Melanocyte of skin (primary cell): ENCODE data around the gene HYAL2. TPM values are rescaled to one million over a fixed set of nuclear protein-coding genes. Genes with fewer than 3 reads are reported as not detected.

Source experiments
- total RNA-seq, 2 donors: library from RNA; depleted of rRNA; stranded (reverse); fragments of >200 nt; gene quantifications; 2 replicates each; pipeline ENCODE4 v1.2.3, GENCODE V29; 2012

HYAL2 gene
- total RNA-seq, 2 donors, result 47.1 to 53.6 TPM

Other genes starting within 250 kb of the HYAL2 start
- gene RBM5, start 233.8 kb downstream of the HYAL2 start, total RNA-seq, result 100 to 1,000 TPM; 125 to 126 TPM
- gene SEMA3F, start 167.4 kb downstream of the HYAL2 start, total RNA-seq, result under 1 TPM in 1 of 2 donors, not detected in 1; under 0.01 TPM
- gene GNAT1, start 131.1 kb downstream of the HYAL2 start, total RNA-seq, result not detected
- gene SLC38A3, start 117.5 kb downstream of the HYAL2 start, total RNA-seq, result not detected
- gene GNAI2, start 86.5 kb downstream of the HYAL2 start, total RNA-seq, result 100 to 1,000 TPM; 195 to 230 TPM
- 1 to 10 TPM; 3.8 to 5.3 TPM for gene SEMA3B, start 53.6 kb downstream of the HYAL2 start, total RNA-seq
- gene LSMEM2, start 43.7 kb downstream of the HYAL2 start, total RNA-seq, result not detected
- 100 to 1,000 TPM in 1 of 2 donors, 10 to 100 TPM in 1; 63.7 to 120 TPM for gene IFRD2, start 30.3 kb downstream of the HYAL2 start, total RNA-seq
- 1 to 10 TPM; 5.2 to 6.0 TPM for gene HYAL3, start 23.3 kb downstream of the HYAL2 start, total RNA-seq
- 1 to 10 TPM; 4.7 to 5.9 TPM for gene NAA80, start 23.3 kb downstream of the HYAL2 start, total RNA-seq
- gene HYAL1, start 19.2 kb downstream of the HYAL2 start, total RNA-seq, result 1 to 10 TPM in 1 of 2 donors, under 1 TPM in 1; 0.67 to 1.4 TPM
- 10 to 100 TPM; 19.3 to 24.1 TPM for gene TUSC2, start 5.5 kb upstream of the HYAL2 start, total RNA-seq
- 10 to 100 TPM; 21.3 to 31.0 TPM for gene RASSF1, start 18.1 kb upstream of the HYAL2 start, total RNA-seq
- gene ZMYND10, start 23.0 kb upstream of the HYAL2 start, total RNA-seq, result under 1 TPM; 0.67 to 0.69 TPM
- 10 to 100 TPM; 24.0 to 24.1 TPM for gene NPRL2, start 28.0 kb upstream of the HYAL2 start, total RNA-seq
- gene CYB561D2, start 28.1 kb upstream of the HYAL2 start, total RNA-seq, result 10 to 100 TPM; 16.5 to 31.6 TPM
- gene TMEM115, start 36.8 kb upstream of the HYAL2 start, total RNA-seq, result 10 to 100 TPM; 54.0 to 72.9 TPM
- not detected for gene CACNA2D2, start 180.9 kb upstream of the HYAL2 start, total RNA-seq
- gene C3orf18, start 245.0 kb upstream of the HYAL2 start, total RNA-seq, result 10 to 100 TPM in 1 of 2 donors, 1 to 10 TPM in 1; 7.7 to 14.8 TPM
- 1 to 10 TPM; 6.0 to 6.2 TPM for gene HEMK1, start 246.8 kb upstream of the HYAL2 start, total RNA-seq